Tibial nerve (tissue), 3 donors: Measurements from ENCODE around the gene ACBD6.

ENCODE experiments used
- CTCF ChIP-seq, 5 experiments: fragments of 200-600 bp in 3 of 5; fragments of 450-650 bp in 2 of 5; sonication (generic) in 3 of 5; IDR thresholded peaks; one replicate each; pipeline ENCODE4 v1.5.1; 2016 to 2019; ENCODE audit warnings: antibody characterized with exemption in 5 of 5, mild to moderate bottlenecking in 3 of 5, moderate library complexity in 2 of 5
- POLR2A ChIP-seq, 2 donors: fragments of 450-650 bp; IDR thresholded peaks; one replicate each; pipeline ENCODE4 v1.6.1; 2017; ENCODE audit warnings: antibody characterized with exemption in 2 of 2, mild to moderate bottlenecking in 2 of 2, moderate library complexity in 2 of 2

GRCh38 chr1:180527101-180527669, 24.8 kb upstream of the ACBD6 start:
- no peak for TF ChIP-seq CTCF (IDR thresholded peaks at IDR 0.05)
- TF ChIP-seq POLR2A (IDR thresholded peaks at IDR 0.05), result no peak
